T1000 (cell line): ENCODE measurements around the gene CRTAC1.

ENCODE experiments used
- DNase-seq: peaks from one replicate; lab custom pipeline; 2025; ENCODE audit warnings: mixed read lengths; lab: John Stamatoyannopoulos, UW

CRTAC1 gene

DNA sequence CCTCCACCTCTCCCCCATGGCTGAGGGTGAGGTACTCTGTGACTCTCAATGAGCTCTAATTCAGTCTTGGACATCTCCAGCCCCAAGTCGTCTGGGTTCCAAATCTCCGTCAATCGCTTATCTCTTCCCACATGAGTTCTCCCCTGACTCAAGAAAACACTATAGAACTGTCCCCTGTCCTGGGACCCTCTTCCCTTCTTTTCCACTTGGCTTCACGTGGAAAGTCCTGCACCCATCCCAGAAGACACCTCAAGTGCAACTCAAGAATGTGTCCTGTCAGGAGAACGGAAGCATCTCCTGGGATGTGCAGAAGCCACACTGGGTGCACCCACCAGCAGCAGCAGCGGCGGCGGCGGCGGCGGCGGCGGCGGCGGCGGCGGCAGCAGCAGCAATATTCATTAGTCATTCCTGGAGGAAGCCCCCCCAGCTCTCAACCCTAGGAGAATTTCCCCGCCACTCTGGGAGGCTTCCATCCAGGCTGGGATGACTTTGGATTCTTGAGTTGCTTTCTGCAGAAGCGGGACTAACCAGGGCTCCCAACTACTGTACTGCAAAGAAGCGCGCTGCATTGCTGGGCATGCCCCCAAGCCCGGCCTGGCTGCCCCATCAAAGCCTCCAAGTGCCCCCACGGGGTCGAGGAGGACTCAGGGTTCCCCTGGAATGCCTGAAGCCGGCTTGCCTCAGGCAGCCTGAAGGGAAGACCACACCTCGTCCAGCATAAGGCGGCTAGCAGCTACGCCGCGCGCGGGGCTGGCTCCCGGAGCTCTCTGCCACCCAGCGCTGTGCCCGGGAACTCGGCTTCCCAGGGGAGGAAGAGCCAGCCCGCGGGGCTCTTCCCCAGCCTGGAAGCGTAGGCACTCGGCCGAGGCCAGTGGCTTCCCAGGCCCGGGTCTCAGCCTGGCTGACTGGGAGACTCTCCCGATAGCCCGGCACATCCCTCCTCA, 1.0 kb downstream of the CRTAC1 start:
- DNase-seq: no peak

DNA sequence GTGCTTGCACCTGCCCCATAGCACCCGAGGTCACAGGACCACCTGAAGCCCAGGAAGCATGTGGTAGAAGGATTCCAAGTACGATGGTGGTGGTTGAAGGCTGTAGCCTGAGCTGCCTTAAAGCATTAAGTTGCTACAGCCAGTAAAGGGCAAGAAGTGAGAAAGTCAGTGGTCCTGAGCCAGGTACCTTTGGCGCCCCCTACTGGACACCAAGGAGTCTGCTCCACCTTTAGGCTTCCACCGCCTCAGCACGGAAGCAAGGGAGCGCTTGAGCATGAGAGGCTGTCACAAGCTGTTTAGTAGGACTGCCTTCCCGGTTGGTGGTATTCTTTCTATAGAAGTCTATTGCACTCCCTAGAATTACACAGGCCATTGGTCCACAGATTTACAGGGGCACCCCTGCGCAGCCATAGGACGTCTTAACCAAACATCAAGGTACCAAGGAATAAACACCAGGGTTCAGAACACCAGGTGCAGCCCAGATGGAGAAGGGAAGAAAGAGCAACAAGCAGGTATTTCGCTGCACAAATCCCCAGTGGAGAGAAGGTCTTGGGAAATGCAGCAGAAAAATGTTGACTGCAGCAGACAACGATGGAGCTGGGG, 2.2 kb downstream of the CRTAC1 start:
- no peak for DNase-seq

DNA sequence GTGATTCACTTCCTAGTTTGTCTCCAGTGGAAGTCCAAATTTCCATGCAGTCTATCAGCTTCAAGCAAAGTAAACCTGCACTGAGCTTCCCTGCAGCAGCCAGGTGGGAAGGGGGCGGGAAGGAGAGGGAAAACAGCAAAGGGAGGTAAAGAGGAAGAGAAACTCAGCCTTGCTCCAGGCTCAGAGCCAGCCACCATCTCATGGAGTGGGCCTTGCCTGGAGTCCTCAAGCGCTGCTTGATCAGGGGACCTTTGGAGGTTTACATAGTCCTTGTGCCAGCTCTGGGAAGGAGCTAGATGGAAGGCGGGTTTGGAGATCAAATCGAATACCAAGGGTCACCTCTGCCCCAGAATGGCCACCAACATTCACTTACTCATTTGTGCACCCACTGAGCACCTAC, 7.4 kb downstream of the CRTAC1 start:
- DNase-seq: no peak

- no peak for DNase-seq
These were observed 9.6 kb downstream of the CRTAC1 start for GRCh38 chr10:98020784-98021183.

- no peak for DNase-seq
These were observed 10.2 kb downstream of the CRTAC1 start for GRCh38 chr10:98020254-98020653.

DNA sequence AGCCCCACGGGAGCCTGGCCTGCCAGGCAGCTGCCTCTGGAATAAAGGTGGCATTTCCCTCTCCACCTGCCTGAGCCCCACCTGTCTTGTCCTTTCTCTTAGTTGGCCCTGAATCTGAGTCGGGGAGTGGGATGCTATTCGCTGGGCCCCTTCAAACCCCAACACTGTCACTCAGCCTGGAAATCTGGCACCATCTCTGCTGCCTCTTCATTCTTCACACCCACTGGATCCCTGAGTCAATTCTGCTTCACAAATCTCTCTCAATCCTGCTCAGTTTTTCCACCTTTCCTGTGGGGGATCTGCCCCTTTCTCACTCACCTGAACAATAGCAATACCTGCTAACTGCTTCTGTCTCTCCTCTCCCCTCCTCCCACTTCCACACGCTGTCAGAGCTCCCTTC, 10.6 kb downstream of the CRTAC1 start:
- no peak for DNase-seq

DNA sequence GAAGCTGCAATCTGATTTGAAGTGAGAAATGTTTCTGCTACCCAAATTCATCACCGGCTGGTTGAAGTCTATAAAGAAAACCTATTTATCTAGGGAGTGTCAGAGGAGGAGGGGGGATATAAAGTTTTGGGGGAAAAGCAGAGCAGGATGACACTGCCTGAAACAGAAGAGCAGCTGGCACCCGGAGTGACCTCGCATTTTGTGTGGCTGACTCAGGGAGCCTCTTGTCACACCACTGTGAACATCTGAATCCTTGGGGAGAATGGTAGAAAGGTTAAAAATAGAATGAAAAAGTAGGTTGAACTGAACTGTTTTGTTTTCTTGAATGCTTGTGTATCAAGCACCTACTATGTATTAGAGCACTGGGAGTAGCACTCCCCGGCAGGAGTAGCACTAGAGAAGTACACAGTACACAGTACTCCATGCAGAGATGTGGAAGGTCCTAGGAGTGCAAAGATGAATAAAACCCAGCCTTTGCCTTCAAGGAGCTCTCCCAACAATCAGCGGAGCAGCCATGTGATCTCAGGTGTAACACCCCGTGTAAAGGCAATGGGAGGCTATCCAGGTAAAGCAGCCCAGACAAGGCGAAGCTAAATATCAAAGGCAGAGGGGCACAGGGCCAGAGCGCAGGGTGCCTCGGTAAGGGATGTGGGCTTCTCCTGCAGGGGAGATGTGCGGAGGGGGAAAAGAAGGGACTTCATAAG, 13.5 kb downstream of the CRTAC1 start:
- no peak for DNase-seq

DNA sequence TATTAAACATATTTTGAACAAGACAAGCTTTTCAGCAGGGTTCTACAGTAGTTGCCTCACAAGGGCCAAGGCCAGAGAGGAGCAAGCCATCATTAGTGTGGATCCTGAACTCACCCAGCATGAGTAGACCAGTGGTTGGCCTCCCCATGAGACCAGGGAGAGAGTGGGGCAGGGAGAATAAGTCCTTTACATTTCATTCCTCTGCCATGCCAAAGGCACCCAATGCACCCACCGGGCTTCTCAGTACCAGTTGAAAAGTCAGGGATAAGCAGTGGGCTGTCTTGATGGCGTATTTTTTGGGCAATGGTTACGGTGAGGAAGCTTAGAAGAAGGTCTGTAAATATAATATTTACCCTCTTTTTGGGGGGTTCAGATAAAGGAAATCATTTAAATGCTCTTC, 16.6 kb downstream of the CRTAC1 start:
- DNase-seq: no peak

- no peak for DNase-seq
These were observed 17.3 kb downstream of the CRTAC1 start for GRCh38 chr10:98013122-98013521.

GRCh38 chr10:98012644-98013043, 17.8 kb downstream of the CRTAC1 start:
- DNase-seq: no peak

GRCh38 chr10:98010939-98011685, 19.3 kb downstream of the CRTAC1 start:
- no peak for DNase-seq

GRCh38 chr10:98006266-98006665, 24.2 kb downstream of the CRTAC1 start:
- DNase-seq: no peak

DNA sequence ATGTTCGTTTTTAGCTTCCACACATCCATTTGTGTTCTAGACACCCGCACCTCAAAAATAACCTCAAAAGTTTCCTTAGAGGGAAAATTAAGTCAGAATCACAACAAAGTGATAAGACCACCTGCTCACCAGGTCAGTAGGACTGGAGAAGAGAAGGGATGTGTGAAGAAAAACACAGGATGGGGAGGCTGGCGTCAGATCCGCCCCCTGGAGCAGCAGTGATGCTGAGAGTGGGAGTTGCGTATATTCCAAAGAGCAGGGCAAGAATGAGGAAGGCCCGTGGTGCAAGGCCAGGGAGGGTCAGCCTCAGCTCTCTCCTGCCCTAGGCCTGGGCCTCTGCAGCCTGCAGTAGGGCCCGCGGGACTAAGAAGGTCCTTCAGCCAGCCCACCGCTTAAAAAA, 28.7 kb downstream of the CRTAC1 start:
- DNase-seq: no peak

DNA sequence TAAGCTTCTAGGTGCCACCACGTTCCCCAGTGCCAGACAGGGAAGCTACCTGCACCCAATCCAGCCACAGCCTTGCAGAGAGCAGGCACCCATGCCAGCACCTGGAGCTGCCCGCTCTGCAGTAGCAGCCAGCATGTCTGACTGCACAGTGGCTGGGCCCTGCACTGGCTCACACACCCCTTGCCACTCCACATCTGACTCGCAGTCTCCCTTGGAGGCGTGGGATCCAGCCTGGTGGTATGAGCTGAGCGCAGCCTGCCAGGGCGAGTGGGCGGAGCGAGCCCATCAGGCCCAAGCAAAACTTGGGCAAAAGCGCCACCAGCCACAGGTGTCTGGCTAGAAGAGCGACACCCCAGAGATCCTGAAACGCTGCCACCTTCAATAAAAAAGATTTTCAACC, 30.1 kb downstream of the CRTAC1 start:
- DNase-seq: no peak

GRCh38 chr10:97999923-98000248, 30.5 kb downstream of the CRTAC1 start:
- DNase-seq: no peak

DNA sequence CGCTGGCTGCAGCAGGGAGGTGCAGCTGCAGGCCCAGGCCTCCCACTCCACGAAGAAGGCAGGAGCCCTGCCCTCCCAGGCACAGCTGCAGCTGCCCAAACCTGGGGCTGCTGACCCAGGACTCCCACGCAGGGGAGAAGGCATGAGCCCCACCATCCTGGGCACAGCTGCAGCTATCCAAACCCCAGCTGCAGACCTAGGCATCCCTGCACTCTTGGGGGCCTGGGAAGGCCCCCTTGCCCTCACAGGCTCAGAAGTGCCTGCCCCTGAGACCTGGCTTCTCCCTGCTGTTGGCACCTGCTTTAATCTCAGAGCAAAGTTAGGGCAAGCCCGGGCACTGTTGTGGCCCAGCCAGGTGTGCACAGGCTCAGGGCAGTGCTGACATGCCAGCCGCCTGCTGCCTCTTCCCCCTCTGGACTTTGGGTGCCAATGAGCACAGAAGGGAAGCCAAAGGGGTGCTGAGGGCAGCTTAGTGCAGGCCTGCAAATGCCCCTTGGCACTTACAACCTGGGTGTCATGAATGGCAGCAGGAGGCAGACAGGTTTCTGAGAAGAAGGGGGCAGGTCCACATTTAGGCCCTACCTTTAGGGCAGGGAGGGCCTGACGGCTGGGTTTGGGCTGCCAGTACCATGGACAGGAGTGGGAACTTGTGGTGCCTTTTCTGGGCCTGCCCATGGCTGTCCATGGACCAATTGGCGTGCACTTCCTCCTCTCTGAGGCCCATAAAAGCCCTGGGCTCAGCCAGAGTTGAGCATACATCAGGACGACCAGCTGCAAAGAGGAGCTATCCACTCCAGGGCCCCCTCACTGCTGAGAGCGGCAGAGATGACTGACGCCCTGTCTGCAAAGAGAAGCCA, 31.1 kb downstream of the CRTAC1 start:
- DNase-seq: no peak

GRCh38 chr10:97991871-97992270, 38.5 kb downstream of the CRTAC1 start:
- DNase-seq: no peak

- no peak for DNase-seq
These were observed 48.6 kb downstream of the CRTAC1 start for GRCh38 chr10:97981816-97982215.

DNA sequence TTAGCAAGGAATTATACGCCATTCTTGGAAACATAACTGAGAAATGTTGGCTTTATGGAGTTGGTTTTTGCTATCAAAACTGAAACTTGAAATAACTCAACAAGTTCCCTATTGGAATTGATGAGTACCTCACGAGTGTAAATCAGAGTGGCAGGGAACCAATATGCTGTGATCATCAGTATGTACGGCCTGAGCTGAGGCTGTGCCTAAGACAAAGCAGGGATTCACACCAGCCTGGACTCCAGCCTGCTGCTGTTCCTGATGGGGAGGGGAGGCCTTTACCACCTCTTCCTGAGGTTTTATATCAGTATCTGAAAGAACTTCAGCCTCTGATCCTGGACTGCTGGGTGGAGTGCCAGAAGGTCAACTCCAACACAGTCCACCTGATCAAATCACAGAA, 52.7 kb downstream of the CRTAC1 start:
- no peak for DNase-seq

DNA sequence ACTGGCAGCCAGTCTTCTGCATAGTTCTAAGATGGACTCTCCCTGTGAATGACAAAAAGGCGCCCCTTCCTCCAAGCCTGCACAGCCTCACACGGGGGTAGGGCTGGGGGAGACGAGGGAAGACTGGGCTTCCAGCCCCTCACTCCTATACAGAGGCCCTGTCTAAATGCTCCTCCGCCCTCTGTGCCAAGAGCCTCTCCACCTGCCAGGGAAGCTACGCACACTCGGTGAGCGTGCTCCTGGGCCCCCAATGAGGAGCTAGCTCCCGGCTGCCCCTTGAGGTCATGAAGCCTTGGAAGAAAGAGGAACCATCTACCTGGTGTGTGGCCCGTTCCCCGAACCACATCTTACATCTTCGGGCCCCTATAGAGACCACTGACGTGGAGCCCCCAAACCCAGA, 54.8 kb downstream of the CRTAC1 start:
- DNase-seq: no peak
